Type B pancreatic cell (in vitro differentiated cells): ENCODE measurements around the gene LRIG1. TPM values are rescaled to one million over a fixed set of nuclear protein-coding genes. Genes with fewer than 3 reads are reported as not detected.

ENCODE experiments used
- DNase-seq: peaks from one replicate; pipeline ENCODE4 v3.0.0; 2021; ENCODE audit warnings: mixed read lengths; ENCODE audit not compliant: unreplicated experiment; ENCODE audit errors: extremely low spot score
- H3K27ac Mint-ChIP-seq: 2 replicates; pipeline ENCODE4 v1.8.0; 2021; ENCODE audit warnings: mild to moderate bottlenecking, mixed read lengths
- H3K27me3 Mint-ChIP-seq: 2 replicates; pipeline ENCODE4 v1.8.0; 2021; ENCODE audit warnings: mixed read lengths
- H3K36me3 Mint-ChIP-seq: 2 replicates; pipeline ENCODE4 v1.8.0; 2021; ENCODE audit warnings: mixed read lengths
- H3K4me1 Mint-ChIP-seq: one replicate; pipeline ENCODE4 v1.8.0; 2021; ENCODE audit warnings: mixed read lengths; ENCODE audit not compliant: unreplicated experiment
- H3K4me3 Mint-ChIP-seq: 2 replicates; pipeline ENCODE4 v1.8.0; 2021; ENCODE audit warnings: mild to moderate bottlenecking, mixed read lengths
- H3K9me3 Mint-ChIP-seq: 2 replicates; pipeline ENCODE4 v1.8.0; 2021; ENCODE audit warnings: mixed read lengths
- total RNA-seq: library from RNA; stranded (reverse); gene quantifications from 2 replicates; pipeline ENCODE4 v1.2.1, GENCODE V29; 2021; ENCODE audit warnings: low replicate concordance
- TF ChIP-seq, protein P1 (sequence below): fragments of 200-600 bp; sonication (generic); conservative IDR thresholded peaks from 2 replicates; pipeline ENCODE4 v1.5.0; 2021; ENCODE audit warnings: antibody characterized with exemption, mild to moderate bottlenecking

Gene LRIG1
- total RNA-seq, 1 donor from 2014 or later, result 28.9 TPM

DNA sequence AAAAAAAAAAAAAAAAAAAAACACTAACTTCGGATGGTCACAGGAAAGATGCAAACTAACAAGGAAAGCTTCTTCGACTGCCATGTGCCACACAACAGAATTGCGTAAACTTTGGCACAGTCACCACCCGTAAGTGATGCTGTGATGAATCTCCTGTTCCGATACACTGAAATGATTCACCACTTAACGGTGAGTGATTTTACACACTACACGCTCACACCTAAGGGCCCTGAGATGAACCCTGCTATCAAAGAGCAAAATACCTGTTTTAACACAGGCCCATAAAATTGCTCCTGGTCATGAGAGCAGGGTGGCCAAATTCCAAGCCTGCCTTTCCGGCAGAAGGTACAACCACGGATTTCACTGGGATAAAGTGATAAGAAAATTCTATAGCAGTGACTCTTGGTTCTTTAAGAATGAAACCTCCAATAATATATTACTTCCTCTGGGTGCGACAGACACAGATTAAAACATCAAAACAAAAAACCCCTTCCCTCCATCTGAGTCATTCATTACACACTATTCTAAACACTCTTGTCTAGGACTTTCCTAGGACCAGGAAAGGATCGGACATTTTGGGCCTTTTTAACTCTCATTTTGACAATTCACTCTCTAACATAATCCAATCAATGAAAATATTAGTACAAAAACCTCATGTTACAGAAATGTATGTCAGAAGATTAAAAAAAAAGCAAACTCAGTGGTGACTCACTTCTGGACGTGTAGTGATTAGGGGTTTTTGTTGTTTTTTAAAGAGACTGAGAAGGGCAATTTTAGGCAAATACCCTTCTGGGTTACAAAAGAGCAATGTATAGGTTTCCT lies 28.3 kb downstream of the LRIG1 start:
- Mint-ChIP-seq H3K4me1 (peaks cover 43% of the 10 kb centered on the region), H3K9me3 (peaks cover 5% of the 10 kb centered on the region), H3K27me3 (peaks cover 3% of the 10 kb centered on the region), H3K27ac (no peak overlapping the region), H3K36me3 (no peaks in the 10 kb centered on the region), H3K4me3 (no peak overlapping the region)
- TF ChIP-seq, protein P1, sequence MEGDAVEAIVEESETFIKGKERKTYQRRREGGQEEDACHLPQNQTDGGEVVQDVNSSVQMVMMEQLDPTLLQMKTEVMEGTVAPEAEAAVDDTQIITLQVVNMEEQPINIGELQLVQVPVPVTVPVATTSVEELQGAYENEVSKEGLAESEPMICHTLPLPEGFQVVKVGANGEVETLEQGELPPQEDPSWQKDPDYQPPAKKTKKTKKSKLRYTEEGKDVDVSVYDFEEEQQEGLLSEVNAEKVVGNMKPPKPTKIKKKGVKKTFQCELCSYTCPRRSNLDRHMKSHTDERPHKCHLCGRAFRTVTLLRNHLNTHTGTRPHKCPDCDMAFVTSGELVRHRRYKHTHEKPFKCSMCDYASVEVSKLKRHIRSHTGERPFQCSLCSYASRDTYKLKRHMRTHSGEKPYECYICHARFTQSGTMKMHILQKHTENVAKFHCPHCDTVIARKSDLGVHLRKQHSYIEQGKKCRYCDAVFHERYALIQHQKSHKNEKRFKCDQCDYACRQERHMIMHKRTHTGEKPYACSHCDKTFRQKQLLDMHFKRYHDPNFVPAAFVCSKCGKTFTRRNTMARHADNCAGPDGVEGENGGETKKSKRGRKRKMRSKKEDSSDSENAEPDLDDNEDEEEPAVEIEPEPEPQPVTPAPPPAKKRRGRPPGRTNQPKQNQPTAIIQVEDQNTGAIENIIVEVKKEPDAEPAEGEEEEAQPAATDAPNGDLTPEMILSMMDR, result no peak
- DNase-seq, result no peak

DNA sequence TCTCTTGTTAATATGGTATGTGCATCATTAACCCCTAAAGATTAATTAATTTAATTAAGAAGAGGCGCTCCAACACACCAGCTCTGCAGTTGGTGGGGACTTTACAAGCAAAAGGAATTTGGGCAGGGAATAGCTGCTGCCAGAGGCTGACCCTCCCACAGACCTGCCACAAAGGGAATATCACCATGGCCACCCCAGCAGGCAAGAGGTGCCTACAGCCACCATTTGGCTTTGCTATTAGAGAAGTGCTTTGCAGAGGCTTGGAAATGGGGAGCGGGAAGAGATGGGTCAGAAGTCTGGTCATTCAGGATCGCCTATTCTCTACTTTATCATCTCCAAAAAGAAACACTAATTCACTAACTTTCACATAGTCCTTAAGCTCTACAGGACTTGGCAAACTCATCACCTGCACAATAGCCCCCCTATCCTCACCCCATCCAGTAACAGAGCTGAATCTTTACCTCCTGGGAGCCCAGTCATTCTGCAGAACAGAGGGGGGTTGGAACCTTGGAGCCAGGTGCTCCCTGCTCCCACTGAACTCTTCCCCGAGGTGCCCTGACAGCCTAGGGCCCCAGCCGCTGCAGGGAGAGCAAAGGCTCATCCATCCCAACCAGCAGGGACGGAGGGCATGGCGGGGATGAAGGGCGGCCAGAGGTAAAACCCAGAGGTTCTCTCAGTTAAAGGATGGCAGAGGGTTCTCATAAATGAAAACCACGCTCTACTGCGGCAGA lies 29.7 kb downstream of the LRIG1 start:
- H3K27me3 Mint-ChIP-seq, result peaks cover 8% of the 10 kb centered on the region
- H3K9me3 Mint-ChIP-seq, result peaks cover 5% of the 10 kb centered on the region
- H3K4me3 Mint-ChIP-seq, result no peak overlapping the region
- no peak for DNase-seq
- H3K4me1 Mint-ChIP-seq, result peaks cover 50% of the 10 kb centered on the region
- H3K27ac Mint-ChIP-seq, result no peak overlapping the region
- peaks cover 5% of the 10 kb centered on the region for H3K36me3 Mint-ChIP-seq
- TF ChIP-seq, protein P1, result no peak

DNA sequence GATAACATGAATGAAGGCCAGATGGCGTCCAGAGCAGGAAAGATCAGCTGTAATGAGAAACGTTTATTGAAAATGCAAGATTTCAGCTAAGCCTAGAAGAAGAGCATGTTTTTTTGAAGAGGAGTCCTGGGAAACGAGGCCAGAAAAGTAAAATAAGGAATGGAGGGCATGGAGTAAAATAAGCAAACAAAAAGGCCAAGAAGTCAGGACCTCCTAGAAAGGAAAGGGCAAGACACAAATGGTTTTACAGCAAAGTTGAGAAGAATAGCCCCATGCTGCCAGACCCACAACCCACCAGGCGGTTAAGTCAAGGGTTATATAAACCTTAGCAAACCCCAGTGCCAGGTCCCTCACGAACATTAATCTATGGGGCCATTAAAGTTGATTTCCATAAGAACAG lies 30.5 kb downstream of the LRIG1 start:
- TF ChIP-seq, protein P1, result no peak
- Mint-ChIP-seq H3K9me3 (peaks cover 5% of the 10 kb centered on the region), H3K27ac (no peak overlapping the region), H3K27me3 (peaks cover 11% of the 10 kb centered on the region), H3K36me3 (peaks cover 5% of the 10 kb centered on the region), H3K4me1 (peaks cover 50% of the 10 kb centered on the region), H3K4me3 (peak overlapping the region; percentile 21)
- DNase-seq, result no peak

DNA sequence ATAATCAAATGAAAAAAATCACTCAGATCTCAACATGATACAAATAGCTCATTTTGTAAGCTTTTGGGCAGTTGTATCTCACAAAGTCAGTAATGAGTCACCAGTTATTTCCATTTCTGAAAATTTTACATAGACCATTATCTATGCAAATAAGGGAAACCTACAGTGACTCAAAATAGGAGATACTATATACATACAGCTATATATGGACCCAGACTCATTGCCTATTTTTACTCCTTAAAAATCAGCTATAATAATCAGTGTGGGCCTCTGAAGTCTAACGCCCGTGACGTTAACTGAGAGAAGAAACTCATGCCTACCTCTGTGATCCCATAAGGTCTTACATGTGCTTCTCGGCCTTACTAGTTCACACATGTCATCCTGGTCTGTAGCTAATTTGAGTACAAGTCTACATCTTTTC lies 31.6 kb downstream of the LRIG1 start:
- H3K27ac Mint-ChIP-seq, result no peak overlapping the region
- TF ChIP-seq, protein P1, result no peak
- H3K4me3 Mint-ChIP-seq, result no peak overlapping the region
- peaks cover 50% of the 10 kb centered on the region for H3K4me1 Mint-ChIP-seq
- no peak for DNase-seq
- H3K9me3 Mint-ChIP-seq, result peaks cover 5% of the 10 kb centered on the region
- H3K27me3 Mint-ChIP-seq, result peaks cover 11% of the 10 kb centered on the region
- H3K36me3 Mint-ChIP-seq, result peaks cover 5% of the 10 kb centered on the region

DNA sequence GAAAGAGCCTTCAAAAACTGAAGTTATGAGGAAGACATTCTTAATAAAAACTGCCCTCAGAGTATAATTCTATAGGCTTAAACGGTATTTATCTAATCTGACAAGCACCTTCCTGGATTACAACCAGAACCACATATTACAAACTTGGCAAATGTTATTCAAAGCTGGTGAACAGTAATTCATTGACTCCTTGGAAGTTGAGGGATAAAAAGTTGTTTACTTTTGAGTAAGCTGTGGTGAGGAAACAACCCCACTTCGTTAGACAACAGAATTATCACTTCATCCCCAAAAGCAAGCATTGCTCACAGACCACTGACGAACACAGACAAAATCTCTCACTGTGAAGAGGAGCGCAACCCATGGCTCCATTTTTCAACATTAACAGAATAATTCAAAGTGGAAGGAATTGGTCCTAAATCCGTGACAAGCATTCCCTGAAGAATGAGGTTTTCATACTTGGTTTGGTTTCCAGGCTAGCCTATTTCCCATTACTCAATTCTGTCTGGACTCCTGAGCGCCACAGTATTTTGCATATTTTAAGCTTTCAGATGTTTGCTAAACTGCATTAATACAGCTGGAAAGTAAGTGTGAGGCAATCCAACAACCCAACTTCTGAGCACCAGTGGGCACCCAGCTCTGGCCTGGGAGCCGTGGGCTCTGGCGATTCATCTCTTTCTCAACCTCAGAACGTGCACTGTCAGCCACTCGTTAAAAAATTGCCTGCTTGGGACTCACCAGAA lies 32.7 kb downstream of the LRIG1 start:
- peaks cover 51% of the 10 kb centered on the region for H3K4me1 Mint-ChIP-seq
- H3K27ac Mint-ChIP-seq, result no peak overlapping the region

More for the DNA sequence above, 32.7 kb downstream of the LRIG1 start:
- H3K36me3 Mint-ChIP-seq, result peaks cover 5% of the 10 kb centered on the region
- no peak overlapping the region for H3K4me3 Mint-ChIP-seq
- peaks cover 5% of the 10 kb centered on the region for H3K9me3 Mint-ChIP-seq
- DNase-seq, result no peak
- H3K27me3 Mint-ChIP-seq, result peaks cover 11% of the 10 kb centered on the region
- TF ChIP-seq, protein P1, result no peak
